Measurements from ENCODE around the gene GAS6.

The GAS6 gene

GRCh38 chr13:113787694-113788093 lies 76.2 kb downstream of the GAS6 start:
- no peak for DNase-seq

- no peak for DNase-seq
Measured at GRCh38 chr13:113786262-113786841, 77.5 kb downstream of the GAS6 start.

- no peak for DNase-seq
Measured at GRCh38 chr13:113785051-113786010, 78.5 kb downstream of the GAS6 start.

GRCh38 chr13:113784645-113785024 lies 79.2 kb downstream of the GAS6 start:
- DNase-seq, result no peak

- no peak for DNase-seq
Measured at GRCh38 chr13:113783966-113784644, 79.8 kb downstream of the GAS6 start.

GRCh38 chr13:113783200-113783881 lies 80.5 kb downstream of the GAS6 start:
- DNase-seq, result no peak

GRCh38 chr13:113782472-113782871 lies 81.4 kb downstream of the GAS6 start:
- DNase-seq, result no peak

- no peak for DNase-seq
Measured at GRCh38 chr13:113781571-113781970, 82.3 kb downstream of the GAS6 start.

- peak; percentile 1 for DNase-seq
Measured at GRCh38 chr13:113777311-113778260, 86.3 kb downstream of the GAS6 start.

GRCh38 chr13:113776231-113777125 lies 87.4 kb downstream of the GAS6 start:
- peak; percentile 90 for DNase-seq

GRCh38 chr13:113775451-113776145 lies 88.3 kb downstream of the GAS6 start:
- peak; percentile 36 for DNase-seq

GRCh38 chr13:113774177-113775107 lies 89.4 kb downstream of the GAS6 start:
- peak; percentile 14 for DNase-seq

- no peak for DNase-seq
Measured at GRCh38 chr13:113771709-113772331, 92.1 kb downstream of the GAS6 start.

GRCh38 chr13:113770937-113771336 lies 92.9 kb downstream of the GAS6 start:
- no peak for DNase-seq

All from DMS53 (cell line).